GM18511 (cell line): Measurements from ENCODE around the gene GIPC2.
A peak's percentile ranks its signal among the peaks of the same experiment; 100 is the strongest.
"Not testable (repeated sequence)": the region's sequence is repeated elsewhere in the genome, so short reads cannot be mapped to it uniquely, and the experiment has no call there.

ENCODE experiments used
- ATAC-seq: cut with Tn5 transposase; IDR thresholded peaks from one replicate; pipeline ENCODE4 v1.9.1; 2021; ENCODE audit warnings: mild to moderate bottlenecking, moderate library complexity; ENCODE audit not compliant: unreplicated experiment

Gene GIPC2

DNA sequence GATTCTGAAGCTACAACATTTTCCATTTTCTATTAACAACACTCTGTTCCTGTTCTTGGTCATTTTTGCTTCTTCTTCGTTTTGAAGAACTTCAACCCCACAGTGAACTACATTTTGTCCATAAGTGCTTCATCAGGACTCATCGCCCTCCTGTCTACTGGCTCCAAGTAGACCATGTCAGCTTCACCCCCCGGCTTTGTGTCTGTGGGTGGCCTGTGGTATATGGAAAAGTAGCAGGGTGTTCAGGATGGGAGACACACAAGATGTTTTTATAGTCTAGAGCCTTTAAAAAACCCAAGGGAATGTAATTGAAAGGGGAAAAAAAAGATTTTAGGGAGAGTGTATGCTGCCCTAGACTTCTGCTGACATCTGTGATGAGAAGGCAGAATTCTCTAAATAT lies 46.1 kb downstream of the GIPC2 start:
- ATAC-seq: no peak

GRCh38 chr1:78092643-78093042 lies 46.9 kb downstream of the GIPC2 start:
- no peak for ATAC-seq

- no peak for ATAC-seq
Observed at GRCh38 chr1:78093560-78093959, 47.8 kb downstream of the GIPC2 start.

DNA sequence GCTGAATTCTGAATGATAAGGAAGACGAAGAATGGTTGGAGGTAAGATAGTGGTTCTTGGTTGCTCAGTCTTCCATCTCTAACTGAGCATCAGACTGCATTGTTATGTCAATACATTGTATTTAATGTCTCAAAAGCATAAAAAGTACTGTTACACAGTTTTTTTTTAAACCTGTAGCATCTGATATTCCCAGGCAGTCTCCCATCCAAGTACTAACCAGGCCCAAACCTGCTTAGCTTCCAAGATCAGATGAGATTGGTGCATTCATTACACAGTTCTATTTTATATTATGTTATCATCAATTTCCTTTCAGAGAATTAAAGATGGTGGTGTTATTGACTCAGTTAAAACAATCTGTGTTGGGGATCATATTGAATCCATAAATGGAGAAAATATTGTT lies 48.9 kb downstream of the GIPC2 start:
- ATAC-seq: no peak

DNA sequence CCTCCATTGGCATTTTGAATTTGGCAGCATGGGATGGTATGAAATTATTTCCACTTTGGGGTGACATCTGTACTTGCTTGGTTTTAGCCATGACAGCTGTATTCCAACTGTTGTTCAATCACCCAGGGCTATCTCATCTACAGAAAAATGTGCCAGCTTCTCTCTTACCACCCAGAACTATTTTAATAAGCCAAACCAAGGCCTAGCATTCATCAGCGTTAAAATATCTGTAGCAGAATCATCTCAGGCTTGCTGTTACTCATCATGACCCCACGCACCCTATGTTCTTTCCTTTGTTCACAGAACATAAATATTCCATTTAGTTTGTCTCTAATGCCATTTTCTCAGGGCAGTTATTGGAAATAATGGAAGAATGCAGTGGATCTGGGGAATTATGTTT lies 49.8 kb downstream of the GIPC2 start:
- no peak for ATAC-seq

DNA sequence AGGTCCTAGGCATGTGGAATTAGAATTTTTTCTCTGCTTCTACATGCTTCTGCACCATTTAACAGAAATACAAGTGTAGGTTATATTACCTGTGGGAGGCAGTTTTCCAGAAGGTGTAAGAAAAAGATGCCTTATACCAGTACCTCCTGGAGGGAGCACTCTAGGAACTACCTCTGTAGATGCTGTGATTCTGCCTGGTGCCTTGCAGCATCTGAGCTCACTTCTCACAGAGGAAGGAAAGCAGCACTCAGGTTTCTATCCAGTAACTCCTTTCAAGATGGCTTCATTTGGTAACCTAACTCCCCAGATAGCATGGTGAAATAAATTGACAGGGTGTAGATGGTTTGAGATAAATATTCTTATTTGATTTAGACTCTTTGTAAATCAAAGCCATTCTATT lies 50.3 kb downstream of the GIPC2 start:
- no peak for ATAC-seq

- no peak for ATAC-seq
Observed at GRCh38 chr1:78096976-78097375, 51.2 kb downstream of the GIPC2 start.

GRCh38 chr1:78101051-78101450 lies 55.3 kb downstream of the GIPC2 start:
- ATAC-seq: no peak

DNA sequence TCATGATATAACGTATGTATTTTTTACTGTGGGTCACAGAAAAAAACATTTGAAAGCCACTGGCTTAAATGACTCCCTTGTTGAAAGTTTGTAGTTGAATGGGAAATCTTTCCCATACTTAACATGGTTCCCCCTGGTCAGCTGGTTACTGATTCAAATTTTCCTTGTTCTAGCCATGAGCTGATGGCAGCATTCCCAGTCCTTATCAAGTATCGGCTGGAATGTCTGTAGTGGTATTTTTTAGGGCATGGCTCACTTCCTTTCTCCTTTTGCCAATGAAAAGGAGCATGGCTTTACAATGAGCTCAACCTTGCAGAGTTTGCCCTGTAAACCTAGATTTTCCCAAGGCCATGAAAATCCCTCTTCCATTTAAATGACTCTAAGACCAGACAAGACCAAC lies 55.7 kb downstream of the GIPC2 start:
- no peak for ATAC-seq

DNA sequence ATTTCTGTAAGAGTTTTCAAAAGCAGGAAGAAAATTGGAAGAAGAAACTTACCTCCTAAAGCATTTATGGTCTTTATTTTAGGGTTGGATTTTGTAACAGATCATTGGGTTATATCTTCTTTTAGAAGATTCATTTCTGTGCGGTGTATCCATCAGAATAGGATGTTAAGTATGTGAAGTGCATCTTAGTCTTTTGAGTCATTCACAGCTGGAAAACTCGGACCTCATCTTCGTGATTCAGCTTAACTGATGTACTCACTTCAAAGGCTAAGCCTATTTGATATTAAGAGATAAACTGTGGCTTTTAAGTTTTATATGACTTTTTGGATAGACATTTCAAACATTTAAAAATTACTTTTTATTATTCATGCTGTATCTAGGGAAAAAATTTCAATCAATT lies 56.3 kb downstream of the GIPC2 start:
- no peak for ATAC-seq

- no peak for ATAC-seq
Observed at GRCh38 chr1:78102916-78103315, 57.1 kb downstream of the GIPC2 start.

DNA sequence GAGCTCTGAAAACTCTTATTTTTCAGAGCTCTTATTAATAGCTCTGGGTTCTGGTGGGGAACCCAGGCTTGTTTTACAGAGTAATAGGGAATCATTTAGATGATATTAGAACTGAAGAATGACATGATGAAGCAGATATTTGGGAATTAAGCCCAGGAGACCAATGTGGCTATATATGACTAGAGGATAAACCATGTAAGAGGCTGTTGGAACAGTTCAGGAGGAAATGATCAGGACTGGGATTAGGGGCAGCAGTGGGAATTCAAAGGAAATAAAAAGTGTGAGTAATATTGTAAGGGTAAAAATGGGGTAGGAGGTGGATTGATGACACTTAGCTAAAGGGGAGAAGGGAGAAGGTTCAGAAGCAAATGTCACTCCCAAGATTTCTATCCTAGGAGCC lies 58.6 kb downstream of the GIPC2 start:
- no peak for ATAC-seq

GRCh38 chr1:78109659-78110058 lies 63.9 kb downstream of the GIPC2 start:
- not testable (repeated sequence) for ATAC-seq

- no peak for ATAC-seq
Observed at GRCh38 chr1:78113156-78113916, 67.6 kb downstream of the GIPC2 start.

GRCh38 chr1:78114034-78114956 lies 68.5 kb downstream of the GIPC2 start:
- ATAC-seq: peak; percentile 92

- not testable (repeated sequence) for ATAC-seq
Observed at GRCh38 chr1:78120485-78120884, 74.7 kb downstream of the GIPC2 start.

GRCh38 chr1:78121710-78122109 lies 75.9 kb downstream of the GIPC2 start:
- no peak for ATAC-seq

DNA sequence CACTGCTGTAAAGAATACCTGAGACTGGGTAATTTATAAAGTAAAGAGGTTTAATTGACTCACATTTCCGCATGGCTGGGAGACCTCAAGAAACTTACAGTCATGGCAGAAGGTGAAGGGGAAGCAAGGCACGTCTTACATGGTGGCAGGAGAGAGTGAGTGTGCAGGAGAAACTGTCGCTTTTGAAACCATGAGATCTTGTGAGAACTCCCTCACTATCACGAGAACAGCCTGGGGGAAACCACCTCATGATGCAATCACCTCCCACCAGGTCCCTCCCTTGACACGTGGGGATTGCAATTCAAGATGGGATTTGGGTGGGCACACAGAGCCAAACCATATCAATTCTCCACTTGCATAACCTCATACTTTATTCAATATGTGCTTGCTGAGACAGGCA lies 76.6 kb downstream of the GIPC2 start:
- no peak for ATAC-seq

DNA sequence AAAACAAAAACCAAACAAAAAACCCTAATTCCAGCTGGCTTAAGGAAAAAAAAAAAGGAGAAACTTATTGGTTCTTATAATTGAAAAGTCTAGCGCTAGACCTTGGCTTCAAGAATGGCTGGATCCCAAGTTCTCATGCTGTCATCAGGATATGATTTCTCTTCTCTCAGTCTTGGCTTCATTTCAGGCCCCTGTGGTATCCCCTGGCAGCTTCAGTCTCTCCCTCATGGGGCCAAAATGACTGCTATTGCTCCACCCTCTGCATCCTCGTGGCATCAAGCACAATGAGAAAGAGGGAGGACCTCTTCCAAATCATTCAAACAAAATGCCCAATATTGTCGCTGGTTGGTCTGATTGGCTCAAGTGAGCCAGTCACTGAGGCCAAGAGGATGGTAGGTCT lies 80.7 kb downstream of the GIPC2 start:
- ATAC-seq: no peak

- ATAC-seq: no peak
Observed at GRCh38 chr1:78132174-78132947, 86.6 kb downstream of the GIPC2 start.

- no peak for ATAC-seq
Observed at GRCh38 chr1:78132948-78133322, 87.2 kb downstream of the GIPC2 start.
